Measurements from ENCODE around the gene LRRC75A.
"Not testable (repeated sequence)": the region's sequence is repeated elsewhere in the genome, so short reads cannot be mapped to it uniquely, and the experiment has no call there.

The LRRC75A gene

GRCh38 chr17:16459855-16460550 lies 32.0 kb downstream of the LRRC75A start:
- Histone ChIP-seq H3K36me3 (ENCODE audit: control insufficient read depth in 1 of 2, insufficient read depth in 2 of 2, low read length in 2 of 2) (peaks cover 3 to 6% of the 10 kb centered on the region in 2 donors), H3K4me3 (ENCODE audit: low read depth in 1 of 2, low read length in 2 of 2) (no peak overlapping the region), H3K27me3 (ENCODE audit: low read depth, low read length) (no peaks in the 10 kb centered on the region), H3K27ac (ENCODE audit: low read length) (no peak overlapping the region), H3K9me3 (ENCODE audit: control insufficient read depth in 1 of 2, low read length in 2 of 2) (no peaks in the 10 kb centered on the region), H3K4me1 (ENCODE audit: control insufficient read depth in 1 of 2, insufficient read depth in 2 of 2, low read length in 2 of 2) (peaks cover 0 to 7% of the 10 kb centered on the region in 2 donors)

- H3K4me3 ChIP-seq (ENCODE audit: low read depth in 1 of 2, low read length in 2 of 2), result no peak overlapping the region
- H3K9me3 ChIP-seq (ENCODE audit: control insufficient read depth in 1 of 2, low read length in 2 of 2), result no peaks in the 10 kb centered on the region
- H3K4me1 ChIP-seq (ENCODE audit: control insufficient read depth in 1 of 2, insufficient read depth in 2 of 2, low read length in 2 of 2), result peaks cover 0 to 5% of the 10 kb centered on the region in 2 donors
- H3K27me3 ChIP-seq (ENCODE audit: low read depth, low read length), result no peaks in the 10 kb centered on the region
- H3K36me3 ChIP-seq (ENCODE audit: control insufficient read depth in 1 of 2, insufficient read depth in 2 of 2, low read length in 2 of 2), result peaks cover 3 to 6% of the 10 kb centered on the region in 2 donors
- H3K27ac ChIP-seq (ENCODE audit: low read length), result no peak overlapping the region
Observed at GRCh38 chr17:16459271-16459670, 32.7 kb downstream of the LRRC75A start.

- Histone ChIP-seq H3K36me3 (ENCODE audit: control insufficient read depth in 1 of 2, insufficient read depth in 2 of 2, low read length in 2 of 2) (peaks cover 0 to 3% of the 10 kb centered on the region in 2 donors), H3K4me3 (ENCODE audit: low read depth in 1 of 2, low read length in 2 of 2) (no peak overlapping the region), H3K4me1 (ENCODE audit: control insufficient read depth in 1 of 2, insufficient read depth in 2 of 2, low read length in 2 of 2) (peaks cover 0 to 5% of the 10 kb centered on the region in 2 donors), H3K9me3 (ENCODE audit: control insufficient read depth in 1 of 2, low read length in 2 of 2) (no peaks in the 10 kb centered on the region), H3K27me3 (ENCODE audit: low read depth, low read length) (no peaks in the 10 kb centered on the region), H3K27ac (ENCODE audit: low read length) (no peak overlapping the region)
Observed at GRCh38 chr17:16456742-16457316, 35.2 kb downstream of the LRRC75A start.

GRCh38 chr17:16455997-16456741 lies 35.8 kb downstream of the LRRC75A start:
- H3K4me3 ChIP-seq (ENCODE audit: low read depth in 1 of 2, low read length in 2 of 2), result no peak overlapping the region
- no peaks in the 10 kb centered on the region for H3K27me3 ChIP-seq (ENCODE audit: low read depth, low read length)

GRCh38 chr17:16453493-16453851 lies 38.5 kb downstream of the LRRC75A start:
- H3K9me3 ChIP-seq (ENCODE audit: control insufficient read depth in 1 of 2, low read length in 2 of 2), result no peaks in the 10 kb centered on the region
- no peaks in the 10 kb centered on the region for H3K27me3 ChIP-seq (ENCODE audit: low read depth, low read length)
- peaks cover 0 to 5% of the 10 kb centered on the region in 2 donors for H3K4me1 ChIP-seq (ENCODE audit: control insufficient read depth in 1 of 2, insufficient read depth in 2 of 2, low read length in 2 of 2)
- peaks cover 7 to 10% of the 10 kb centered on the region in 2 donors for H3K36me3 ChIP-seq (ENCODE audit: control insufficient read depth in 1 of 2, insufficient read depth in 2 of 2, low read length in 2 of 2)
- no peak overlapping the region for H3K27ac ChIP-seq (ENCODE audit: low read length)
- H3K4me3 ChIP-seq (ENCODE audit: low read depth in 1 of 2, low read length in 2 of 2), result no peak overlapping the region

More at GRCh38 chr17:16455997-16456741, 35.8 kb downstream of the LRRC75A start:
- Histone ChIP-seq H3K4me1 (ENCODE audit: control insufficient read depth in 1 of 2, insufficient read depth in 2 of 2, low read length in 2 of 2) (peaks cover 0 to 5% of the 10 kb centered on the region in 2 donors), H3K9me3 (ENCODE audit: control insufficient read depth in 1 of 2, low read length in 2 of 2) (no peaks in the 10 kb centered on the region), H3K27ac (ENCODE audit: low read length) (no peak overlapping the region), H3K36me3 (ENCODE audit: control insufficient read depth in 1 of 2, insufficient read depth in 2 of 2, low read length in 2 of 2) (peaks cover 0 to 3% of the 10 kb centered on the region in 2 donors)

GRCh38 chr17:16452268-16452667 lies 39.7 kb downstream of the LRRC75A start:
- H3K27ac ChIP-seq (ENCODE audit: low read length); H3K27me3 ChIP-seq (ENCODE audit: low read depth, low read length); H3K4me3 ChIP-seq (ENCODE audit: low read depth in 1 of 2, low read length in 2 of 2); H3K9me3 ChIP-seq (ENCODE audit: control insufficient read depth in 1 of 2, low read length in 2 of 2); H3K4me1 ChIP-seq (ENCODE audit: control insufficient read depth in 1 of 2, insufficient read depth in 2 of 2, low read length in 2 of 2): not testable (repeated sequence)
- peaks cover 13 to 18% of the 10 kb centered on the region in 2 donors for H3K36me3 ChIP-seq (ENCODE audit: control insufficient read depth in 1 of 2, insufficient read depth in 2 of 2, low read length in 2 of 2)

- no peaks in the 10 kb centered on the region for H3K27me3 ChIP-seq (ENCODE audit: low read depth, low read length)
- H3K9me3 ChIP-seq (ENCODE audit: control insufficient read depth in 1 of 2, low read length in 2 of 2), result no peaks in the 10 kb centered on the region
- no peak overlapping the region for H3K4me3 ChIP-seq (ENCODE audit: low read depth in 1 of 2, low read length in 2 of 2)
- H3K4me1 ChIP-seq (ENCODE audit: control insufficient read depth in 1 of 2, insufficient read depth in 2 of 2, low read length in 2 of 2), result peaks cover 5 to 10% of the 10 kb centered on the region in 2 donors
- no peak overlapping the region for H3K27ac ChIP-seq (ENCODE audit: low read length)
- peaks cover 18 to 30% of the 10 kb centered on the region in 2 donors for H3K36me3 ChIP-seq (ENCODE audit: control insufficient read depth in 1 of 2, insufficient read depth in 2 of 2, low read length in 2 of 2)
Observed at GRCh38 chr17:16450028-16450427, 42.0 kb downstream of the LRRC75A start.

- Histone ChIP-seq H3K4me3 (ENCODE audit: low read depth in 1 of 2, low read length in 2 of 2) (no peak overlapping the region), H3K4me1 (ENCODE audit: control insufficient read depth in 1 of 2, insufficient read depth in 2 of 2, low read length in 2 of 2) (peaks cover 5 to 15% of the 10 kb centered on the region in 2 donors), H3K9me3 (ENCODE audit: control insufficient read depth in 1 of 2, low read length in 2 of 2) (no peaks in the 10 kb centered on the region), H3K36me3 (ENCODE audit: control insufficient read depth in 1 of 2, insufficient read depth in 2 of 2, low read length in 2 of 2) (peaks cover 20 to 35% of the 10 kb centered on the region in 2 donors), H3K27me3 (ENCODE audit: low read depth, low read length) (no peaks in the 10 kb centered on the region), H3K27ac (ENCODE audit: low read length) (no peak overlapping the region)
Observed at GRCh38 chr17:16449121-16449570, 42.8 kb downstream of the LRRC75A start.

GRCh38 chr17:16448490-16448889 lies 43.5 kb downstream of the LRRC75A start:
- Histone ChIP-seq H3K9me3 (ENCODE audit: control insufficient read depth in 1 of 2, low read length in 2 of 2) (no peaks in the 10 kb centered on the region), H3K36me3 (ENCODE audit: control insufficient read depth in 1 of 2, insufficient read depth in 2 of 2, low read length in 2 of 2) (peaks cover 26 to 41% of the 10 kb centered on the region in 2 donors), H3K4me1 (ENCODE audit: control insufficient read depth in 1 of 2, insufficient read depth in 2 of 2, low read length in 2 of 2) (peaks cover 5 to 15% of the 10 kb centered on the region in 2 donors), H3K27me3 (ENCODE audit: low read depth, low read length) (no peaks in the 10 kb centered on the region), H3K27ac (ENCODE audit: low read length) (no peak overlapping the region), H3K4me3 (ENCODE audit: low read depth in 1 of 2, low read length in 2 of 2) (no peak overlapping the region)

- Histone ChIP-seq H3K36me3 (ENCODE audit: control insufficient read depth in 1 of 2, insufficient read depth in 2 of 2, low read length in 2 of 2) (peaks cover 33 to 49% of the 10 kb centered on the region in 2 donors), H3K27me3 (ENCODE audit: low read depth, low read length) (no peaks in the 10 kb centered on the region), H3K4me1 (ENCODE audit: control insufficient read depth in 1 of 2, insufficient read depth in 2 of 2, low read length in 2 of 2) (peaks cover 5 to 10% of the 10 kb centered on the region in 2 donors), H3K27ac (ENCODE audit: low read length) (no peak overlapping the region), H3K4me3 (ENCODE audit: low read depth in 1 of 2, low read length in 2 of 2) (no peak overlapping the region), H3K9me3 (ENCODE audit: control insufficient read depth in 1 of 2, low read length in 2 of 2) (no peaks in the 10 kb centered on the region)
Observed at GRCh38 chr17:16447676-16448075, 44.3 kb downstream of the LRRC75A start.

GRCh38 chr17:16446338-16446983 lies 45.5 kb downstream of the LRRC75A start:
- Histone ChIP-seq H3K27ac (ENCODE audit: low read length) (no peak overlapping the region), H3K9me3 (ENCODE audit: control insufficient read depth in 1 of 2, low read length in 2 of 2) (no peaks in the 10 kb centered on the region), H3K4me1 (ENCODE audit: control insufficient read depth in 1 of 2, insufficient read depth in 2 of 2, low read length in 2 of 2) (peaks cover 5 to 20% of the 10 kb centered on the region in 2 donors), H3K27me3 (ENCODE audit: low read depth, low read length) (no peaks in the 10 kb centered on the region), H3K36me3 (ENCODE audit: control insufficient read depth in 1 of 2, insufficient read depth in 2 of 2, low read length in 2 of 2) (peaks cover 45 to 61% of the 10 kb centered on the region in 2 donors), H3K4me3 (ENCODE audit: low read depth in 1 of 2, low read length in 2 of 2) (no peak overlapping the region)
